WI38 (cell line): Measurements from ENCODE around the gene MRPS27.

Experiments
- H3K4me3 ChIP-seq: 2 replicates; pipeline ENCODE4 v1.5.1; 2011; ENCODE audit warnings: low read depth, mild to moderate bottlenecking, control low read depth, low read length
- TF ChIP-seq, protein P1 (sequence below): IDR thresholded peaks from 2 replicates; pipeline ENCODE4 v1.5.1; 2012; ENCODE audit warnings: low read depth, mild to moderate bottlenecking, control low read depth, low read length

The MRPS27 gene

DNA sequence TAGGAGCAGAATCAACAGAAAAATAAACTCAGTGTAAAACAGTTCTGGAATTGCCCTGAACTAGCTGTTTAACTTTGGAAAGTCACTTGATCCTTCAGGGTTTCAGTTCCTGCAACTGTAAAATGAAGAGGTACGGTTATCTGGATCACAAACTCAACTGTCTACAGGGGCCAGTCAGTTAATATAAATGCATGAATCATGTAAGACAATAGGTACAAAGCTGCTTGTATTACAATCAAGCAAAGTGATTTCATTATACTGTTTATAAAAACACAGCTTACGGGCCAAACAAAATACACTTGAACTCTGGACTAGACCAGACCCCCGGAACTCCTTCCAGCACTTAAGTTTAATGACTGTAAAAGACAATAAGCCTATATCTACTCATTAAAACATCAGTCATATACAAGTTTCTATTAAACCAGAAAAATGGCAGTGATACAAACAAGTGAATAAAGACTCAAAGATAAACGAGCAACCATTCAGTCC is 73.0 kb downstream of the MRPS27 start:
- TF ChIP-seq, protein P1, sequence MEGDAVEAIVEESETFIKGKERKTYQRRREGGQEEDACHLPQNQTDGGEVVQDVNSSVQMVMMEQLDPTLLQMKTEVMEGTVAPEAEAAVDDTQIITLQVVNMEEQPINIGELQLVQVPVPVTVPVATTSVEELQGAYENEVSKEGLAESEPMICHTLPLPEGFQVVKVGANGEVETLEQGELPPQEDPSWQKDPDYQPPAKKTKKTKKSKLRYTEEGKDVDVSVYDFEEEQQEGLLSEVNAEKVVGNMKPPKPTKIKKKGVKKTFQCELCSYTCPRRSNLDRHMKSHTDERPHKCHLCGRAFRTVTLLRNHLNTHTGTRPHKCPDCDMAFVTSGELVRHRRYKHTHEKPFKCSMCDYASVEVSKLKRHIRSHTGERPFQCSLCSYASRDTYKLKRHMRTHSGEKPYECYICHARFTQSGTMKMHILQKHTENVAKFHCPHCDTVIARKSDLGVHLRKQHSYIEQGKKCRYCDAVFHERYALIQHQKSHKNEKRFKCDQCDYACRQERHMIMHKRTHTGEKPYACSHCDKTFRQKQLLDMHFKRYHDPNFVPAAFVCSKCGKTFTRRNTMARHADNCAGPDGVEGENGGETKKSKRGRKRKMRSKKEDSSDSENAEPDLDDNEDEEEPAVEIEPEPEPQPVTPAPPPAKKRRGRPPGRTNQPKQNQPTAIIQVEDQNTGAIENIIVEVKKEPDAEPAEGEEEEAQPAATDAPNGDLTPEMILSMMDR, result no peak
- H3K4me3 ChIP-seq, result no peak overlapping the region

DNA sequence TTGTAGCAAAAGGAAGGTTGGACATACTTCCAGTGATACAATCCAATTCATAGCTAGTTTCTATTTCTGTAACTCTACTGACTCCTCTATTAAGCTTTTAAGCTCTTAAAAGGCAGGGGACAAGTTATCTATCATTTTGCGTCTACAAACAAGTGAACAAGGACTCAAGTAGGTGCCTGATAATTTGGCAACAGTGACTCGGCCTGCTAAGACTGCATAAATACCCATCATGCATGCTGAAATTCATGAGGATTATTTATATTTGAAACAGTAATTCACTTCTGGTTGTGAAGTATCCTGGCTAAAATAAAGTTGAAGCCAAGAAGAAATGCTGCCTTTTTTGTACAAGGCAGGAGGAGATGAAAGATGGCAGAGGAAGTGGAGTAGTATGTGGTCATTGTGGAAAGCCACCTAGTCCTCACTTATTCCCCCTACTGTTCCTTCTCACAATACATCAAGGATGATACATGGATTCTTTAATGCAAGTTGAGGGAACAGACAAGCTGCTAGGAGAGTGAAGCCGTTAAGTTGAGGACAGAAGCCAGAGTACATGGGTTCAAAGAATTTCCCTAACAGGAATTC is 74.0 kb downstream of the MRPS27 start:
- TF ChIP-seq, protein P1, result no peak
- H3K4me3 ChIP-seq, result no peak overlapping the region

DNA sequence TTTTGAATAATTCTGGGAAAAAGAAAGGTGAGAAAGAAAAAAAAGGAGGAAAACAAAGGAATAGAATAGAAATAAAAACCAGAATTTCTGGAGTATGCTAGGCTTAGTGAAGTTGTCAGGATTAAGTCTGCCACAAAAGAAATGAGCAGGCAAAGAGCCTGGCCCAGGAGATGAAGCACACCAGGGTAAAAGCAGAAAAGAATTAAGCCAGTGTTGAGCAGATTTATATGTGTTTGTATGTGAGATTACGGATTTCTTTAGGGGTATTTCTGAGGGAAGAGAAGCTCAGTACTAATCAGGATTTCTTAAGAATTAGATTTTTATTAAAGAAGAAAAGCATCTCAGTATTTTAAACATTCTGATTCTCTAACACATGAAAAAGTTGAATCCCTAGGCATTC is 74.5 kb downstream of the MRPS27 start:
- no peak overlapping the region for H3K4me3 ChIP-seq
- TF ChIP-seq, protein P1, result no peak

DNA sequence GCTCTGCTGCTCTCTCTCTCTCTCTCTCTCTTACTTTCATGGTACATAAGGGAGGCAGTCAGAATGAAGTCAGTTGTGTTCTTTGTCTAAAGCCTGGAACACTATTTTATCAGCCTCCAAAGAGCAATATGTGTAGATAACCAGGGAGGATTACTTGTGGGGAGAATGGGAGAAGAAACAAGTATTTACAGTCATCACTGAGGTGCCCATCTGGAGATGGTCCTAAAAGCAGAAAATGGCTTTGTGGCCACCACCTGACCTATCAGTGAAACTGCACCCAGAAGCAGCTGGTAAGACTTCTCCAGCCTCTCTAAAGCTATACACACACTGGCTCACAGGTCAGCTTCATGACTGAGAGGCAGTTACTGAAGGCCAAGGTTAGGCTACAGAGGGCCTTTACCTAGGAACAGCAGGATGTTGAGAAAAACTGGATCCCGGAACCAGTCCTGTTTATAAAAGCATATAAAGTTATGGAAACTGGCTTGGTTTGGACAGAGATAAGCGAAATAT is 75.1 kb downstream of the MRPS27 start:
- TF ChIP-seq, protein P1, result peak; percentile 39
- no peak overlapping the region for H3K4me3 ChIP-seq

DNA sequence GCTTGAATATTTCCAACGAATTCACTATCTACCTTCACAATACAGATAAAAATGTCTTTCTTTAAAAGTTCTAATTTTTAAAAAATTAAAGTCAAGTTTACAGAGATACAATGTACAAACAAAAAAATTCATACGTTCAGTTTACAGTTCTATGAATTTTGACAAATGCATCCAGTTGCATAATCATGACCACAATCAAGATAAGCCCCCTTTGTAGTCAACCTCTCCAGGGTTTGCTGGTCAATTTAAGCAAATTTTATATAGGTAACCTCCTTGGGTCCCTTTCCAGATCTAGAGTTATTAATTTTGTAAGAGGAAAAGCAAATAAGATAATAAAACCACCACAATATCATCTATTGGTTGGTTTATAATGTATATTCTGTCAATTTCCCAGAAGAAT is 76.3 kb downstream of the MRPS27 start:
- TF ChIP-seq, protein P1, result no peak
- H3K4me3 ChIP-seq, result no peak overlapping the region

DNA sequence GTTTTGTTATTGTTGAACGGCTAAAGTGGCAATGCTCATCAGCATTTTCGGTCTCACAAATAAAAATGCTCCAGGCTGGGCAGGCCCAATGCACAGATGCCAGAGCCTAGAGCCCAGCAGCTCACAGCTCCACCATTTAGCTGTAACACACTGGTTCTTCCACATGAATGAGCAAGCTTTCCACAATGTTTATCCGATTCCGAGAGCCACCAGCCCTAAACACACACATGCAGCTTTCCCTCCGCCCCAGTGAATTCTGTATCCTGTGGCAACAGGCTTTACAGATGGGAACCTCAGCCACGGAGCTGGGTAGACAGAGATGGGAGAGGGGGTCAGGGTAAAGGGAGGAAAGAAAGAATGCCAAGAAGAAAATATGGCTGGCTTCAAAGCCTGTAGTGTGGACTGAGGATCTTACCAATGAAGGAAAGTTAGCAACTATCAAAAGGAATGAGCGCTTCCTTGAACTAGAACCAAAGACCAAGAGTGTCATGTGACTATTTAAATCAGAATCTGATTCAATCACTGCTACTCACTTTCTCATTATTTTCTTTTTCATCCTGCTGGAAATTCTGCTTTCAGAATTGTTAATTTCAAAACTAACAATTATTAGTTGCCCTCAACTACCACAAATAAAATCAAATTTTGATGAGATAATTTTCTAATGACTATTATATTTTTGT is 77.1 kb downstream of the MRPS27 start:
- H3K4me3 ChIP-seq, result no peak overlapping the region
- TF ChIP-seq, protein P1, result no peak

DNA sequence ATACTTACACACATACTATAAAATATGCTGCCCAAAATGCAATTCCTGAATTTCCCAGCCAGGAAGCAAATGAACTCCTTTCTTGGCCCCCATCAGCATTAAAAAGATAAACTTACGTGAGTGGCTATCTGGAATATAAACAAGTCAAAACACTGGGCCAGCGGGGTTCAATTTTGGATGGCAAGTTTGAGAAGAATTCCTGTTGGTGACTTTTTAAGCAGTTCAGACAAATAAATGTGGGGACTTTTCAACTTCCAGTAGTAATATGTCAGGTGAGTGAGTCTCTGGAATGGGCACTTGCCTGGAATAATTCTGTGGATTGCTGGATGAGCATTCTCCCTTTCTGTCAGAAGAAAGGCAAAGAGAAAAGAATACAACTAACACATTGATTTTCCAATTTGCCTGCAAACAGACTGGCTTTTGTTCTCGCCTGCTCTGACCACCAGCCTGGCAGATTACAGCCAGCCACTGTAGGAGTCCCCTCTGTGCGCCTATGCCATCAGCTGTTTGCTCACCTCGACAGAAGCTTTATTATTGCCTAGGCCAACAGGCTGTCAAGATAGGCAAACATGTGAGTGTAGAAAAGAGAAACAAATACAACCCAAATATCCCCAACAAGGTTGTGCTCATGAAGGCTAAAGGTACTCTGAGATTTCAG is 78.6 kb downstream of the MRPS27 start:
- H3K4me3 ChIP-seq, result no peak overlapping the region
- TF ChIP-seq, protein P1, result no peak
